DOHH2 (cell line): ENCODE measurements around the gene MPHOSPH10.
A peak's percentile ranks its signal among the peaks of the same experiment; 100 is the strongest.

ENCODE experiments used
- H3F3A ChIP-seq: fragments of 200-600 bp; sonication (generic), shearing (Covaris generic); 2 replicates; pipeline ENCODE4 v1.6.0; 2016; ENCODE audit warnings: antibody characterized with exemption, mild to moderate bottlenecking; ENCODE audit not compliant: control insufficient read depth, insufficient read depth
- H3K27ac ChIP-seq: fragments of 200-600 bp; sonication (generic); 2 replicates; pipeline ENCODE4 v1.5.1; 2014; ENCODE audit warnings: low read depth, mild to moderate bottlenecking, low read length, moderate library complexity
- H3K27me3 ChIP-seq: fragments of 200-600 bp; sonication (generic); 2 replicates; pipeline ENCODE4 v1.6.1; 2014; ENCODE audit warnings: mild to moderate bottlenecking, low read length, mixed read lengths; ENCODE audit not compliant: control insufficient read depth
- H3K36me3 ChIP-seq: fragments of 200-600 bp; sonication (generic); 2 replicates; pipeline ENCODE4 v1.6.1; 2014; ENCODE audit warnings: mild to moderate bottlenecking, low read length, moderate library complexity, mixed read lengths; ENCODE audit not compliant: control insufficient read depth
- H3K4me1 ChIP-seq: fragments of 200-600 bp; sonication (generic); 2 replicates; pipeline ENCODE4 v1.6.1; 2014; ENCODE audit warnings: mild to moderate bottlenecking, low read length, mixed read lengths; ENCODE audit not compliant: control insufficient read depth
- H3K4me2 ChIP-seq: fragments of 200-600 bp; sonication (generic); 2 replicates; pipeline ENCODE4 v1.6.0; 2014; ENCODE audit warnings: mild to moderate bottlenecking, low read length, moderate library complexity
- H3K4me3 ChIP-seq: fragments of 200-600 bp; sonication (generic); 2 replicates; pipeline ENCODE4 v1.5.1; 2014; ENCODE audit warnings: mild to moderate bottlenecking, low read length, mixed read lengths
- H3K79me2 ChIP-seq: fragments of 200-600 bp; sonication (generic); 2 replicates; pipeline ENCODE4 v1.6.1; 2014; ENCODE audit warnings: mild to moderate bottlenecking, low read length, mixed read lengths; ENCODE audit not compliant: control insufficient read depth
- H3K9me2 ChIP-seq: fragments of 200-600 bp; sonication (generic); replicated peaks from 2 replicates; pipeline ENCODE4 v1.6.1; 2014; ENCODE audit warnings: mild to moderate bottlenecking, low read length, mixed read lengths; ENCODE audit not compliant: control insufficient read depth
- H3K9me3 ChIP-seq: fragments of 200-600 bp; sonication (generic); 2 replicates; pipeline ENCODE4 v1.6.1; 2014; ENCODE audit warnings: antibody characterized with exemption, low read length, mixed read lengths; ENCODE audit not compliant: control insufficient read depth, insufficient read depth
- H4K20me1 ChIP-seq: fragments of 200-600 bp; sonication (generic); 2 replicates; pipeline ENCODE4 v1.6.0; 2014; ENCODE audit warnings: low read depth, mild to moderate bottlenecking, antibody characterized with exemption, low read length, moderate library complexity; ENCODE audit not compliant: control insufficient read depth, insufficient read depth
- EZH2phosphoT487 ChIP-seq: fragments of 200-600 bp; sonication (generic); IDR thresholded peaks from 2 replicates; pipeline ENCODE4 v1.6.1; 2017; ENCODE audit warnings: borderline replicate concordance, mild to moderate bottlenecking, antibody characterized with exemption, low read length, moderate library complexity, mixed read lengths
- TF ChIP-seq, protein P1 (sequence below): fragments of 200-600 bp; sonication (generic); IDR thresholded peaks from one replicate; pipeline ENCODE4 v1.5.1; 2014; ENCODE audit warnings: antibody characterized with exemption, mild to moderate bottlenecking, low read depth, low read length; ENCODE audit not compliant: poor library complexity, severe bottlenecking

The MPHOSPH10 gene

DNA sequence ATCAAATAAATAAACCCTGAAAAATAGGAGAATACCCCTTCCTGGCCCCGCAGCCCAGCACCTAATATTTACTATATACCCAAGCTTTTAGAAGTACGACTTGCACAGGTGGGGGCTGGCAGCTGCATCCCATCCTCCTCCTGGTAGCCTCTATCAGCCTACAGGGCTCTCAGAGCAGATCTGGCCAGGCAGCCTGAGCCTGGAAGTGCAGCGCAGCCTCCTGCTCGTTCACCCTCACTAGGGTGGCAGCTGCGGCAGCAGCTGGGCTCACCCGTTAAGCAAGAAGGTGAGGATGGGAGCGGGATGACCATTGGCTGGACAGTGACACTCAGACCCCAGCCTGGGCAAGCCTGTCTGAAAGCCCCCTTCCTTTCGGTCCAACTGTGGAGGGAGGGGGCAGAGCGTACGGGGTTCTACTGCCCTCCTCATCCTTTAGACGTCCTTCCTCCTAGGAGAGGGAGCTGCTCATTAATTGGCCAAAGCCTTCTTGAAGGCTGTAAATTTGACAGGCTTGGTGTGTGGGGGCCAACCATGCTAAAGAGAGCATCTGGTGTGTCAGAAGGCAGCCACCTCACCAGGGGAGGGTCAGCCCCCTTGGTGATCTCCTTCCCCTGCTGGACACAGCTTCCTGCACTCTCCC is 23.3 kb downstream of the MPHOSPH10 start:
- peaks cover 5% of the 10 kb centered on the region for H3K27me3 ChIP-seq
- no peak overlapping the region for H3K4me2 ChIP-seq
- H3K4me1 ChIP-seq = peaks cover 3% of the 10 kb centered on the region; the same call in 1 of the 2 replicates
- H4K20me1 ChIP-seq = no peaks in the 10 kb centered on the region
- TF ChIP-seq, protein P1, sequence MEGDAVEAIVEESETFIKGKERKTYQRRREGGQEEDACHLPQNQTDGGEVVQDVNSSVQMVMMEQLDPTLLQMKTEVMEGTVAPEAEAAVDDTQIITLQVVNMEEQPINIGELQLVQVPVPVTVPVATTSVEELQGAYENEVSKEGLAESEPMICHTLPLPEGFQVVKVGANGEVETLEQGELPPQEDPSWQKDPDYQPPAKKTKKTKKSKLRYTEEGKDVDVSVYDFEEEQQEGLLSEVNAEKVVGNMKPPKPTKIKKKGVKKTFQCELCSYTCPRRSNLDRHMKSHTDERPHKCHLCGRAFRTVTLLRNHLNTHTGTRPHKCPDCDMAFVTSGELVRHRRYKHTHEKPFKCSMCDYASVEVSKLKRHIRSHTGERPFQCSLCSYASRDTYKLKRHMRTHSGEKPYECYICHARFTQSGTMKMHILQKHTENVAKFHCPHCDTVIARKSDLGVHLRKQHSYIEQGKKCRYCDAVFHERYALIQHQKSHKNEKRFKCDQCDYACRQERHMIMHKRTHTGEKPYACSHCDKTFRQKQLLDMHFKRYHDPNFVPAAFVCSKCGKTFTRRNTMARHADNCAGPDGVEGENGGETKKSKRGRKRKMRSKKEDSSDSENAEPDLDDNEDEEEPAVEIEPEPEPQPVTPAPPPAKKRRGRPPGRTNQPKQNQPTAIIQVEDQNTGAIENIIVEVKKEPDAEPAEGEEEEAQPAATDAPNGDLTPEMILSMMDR = no peak
- no peak for TF ChIP-seq EZH2phosphoT487
- no peaks in the 10 kb centered on the region for H3K9me3 ChIP-seq
- H3K9me2 ChIP-seq = no peaks in the 10 kb centered on the region
- H3K36me3 ChIP-seq = peaks cover 17% of the 10 kb centered on the region
- H3K4me3 ChIP-seq = no peak overlapping the region
- H3K27ac ChIP-seq = no peak overlapping the region
- no peaks in the 10 kb centered on the region; the same call in 1 of the 2 replicates for H3F3A ChIP-seq
- no peaks in the 10 kb centered on the region for H3K79me2 ChIP-seq

DNA sequence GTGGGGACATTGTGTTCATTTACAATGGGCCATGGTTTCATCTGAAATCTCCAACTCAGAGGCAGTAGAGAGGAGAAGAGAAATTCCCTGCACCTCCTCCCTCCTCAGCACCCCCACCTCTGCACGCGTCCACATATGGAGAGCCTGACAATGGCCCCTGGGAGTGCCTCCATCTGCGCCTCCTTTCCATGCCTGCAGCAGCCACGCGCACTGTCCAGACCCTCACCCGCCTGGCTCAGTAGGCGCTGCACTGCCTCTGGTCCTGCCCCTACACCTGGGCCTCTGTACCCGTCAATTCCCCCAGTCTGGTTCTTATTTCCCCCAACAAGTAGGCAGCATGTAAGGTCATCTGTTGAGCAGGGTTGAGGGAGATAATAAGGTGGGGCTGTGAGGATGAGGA is 23.8 kb downstream of the MPHOSPH10 start:
- no peak for TF ChIP-seq EZH2phosphoT487
- TF ChIP-seq, protein P1 = no peak
- H3K27ac ChIP-seq = no peak overlapping the region
- peaks cover 12% of the 10 kb centered on the region for H3K36me3 ChIP-seq
- H3K9me2 ChIP-seq = no peaks in the 10 kb centered on the region
- no peak overlapping the region for H3K4me3 ChIP-seq
- peaks cover 5% of the 10 kb centered on the region for H3K27me3 ChIP-seq
- no peaks in the 10 kb centered on the region for H3K79me2 ChIP-seq
- H3K4me2 ChIP-seq = no peak overlapping the region
- H4K20me1 ChIP-seq = no peaks in the 10 kb centered on the region
- no peaks in the 10 kb centered on the region; the same call in 1 of the 2 replicates for H3F3A ChIP-seq
- H3K9me3 ChIP-seq = no peaks in the 10 kb centered on the region
- peaks cover 3% of the 10 kb centered on the region; the same call in 1 of the 2 replicates for H3K4me1 ChIP-seq

DNA sequence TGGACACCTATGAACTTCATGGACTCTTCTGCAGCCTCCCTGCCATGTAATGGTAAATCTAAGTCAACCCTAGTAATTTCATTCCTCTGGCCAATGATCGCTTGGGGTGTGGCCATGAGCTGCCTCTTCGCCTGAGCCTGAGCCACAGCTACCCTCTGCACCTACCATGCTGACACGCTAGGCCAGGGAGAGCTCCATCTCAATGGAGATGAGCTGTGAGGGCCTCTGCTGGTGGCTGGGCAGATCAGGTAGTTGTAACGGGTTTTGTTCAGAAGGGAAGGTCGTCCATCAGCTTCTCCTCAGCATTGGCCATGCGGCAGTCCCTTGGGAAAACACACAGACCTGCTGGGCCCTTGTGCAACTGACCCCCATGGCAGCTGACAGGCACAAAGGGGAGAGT is 24.4 kb downstream of the MPHOSPH10 start:
- peaks cover 7% of the 10 kb centered on the region for H3K36me3 ChIP-seq
- no peak overlapping the region for H3K27ac ChIP-seq
- H3K79me2 ChIP-seq = no peaks in the 10 kb centered on the region
- H4K20me1 ChIP-seq = no peaks in the 10 kb centered on the region
- H3F3A ChIP-seq = no peaks in the 10 kb centered on the region; the same call in 1 of the 2 replicates
- TF ChIP-seq, protein P1 = peak; percentile 64
- no peak for TF ChIP-seq EZH2phosphoT487
- H3K4me3 ChIP-seq = no peak overlapping the region
- peaks cover 5% of the 10 kb centered on the region for H3K27me3 ChIP-seq
- no peak overlapping the region for H3K4me2 ChIP-seq
- peaks cover 3% of the 10 kb centered on the region; the same call in 1 of the 2 replicates for H3K4me1 ChIP-seq
- no peaks in the 10 kb centered on the region for H3K9me2 ChIP-seq
- no peaks in the 10 kb centered on the region for H3K9me3 ChIP-seq
